ENCODE measurements around the gene NEU3.

The NEU3 gene

GRCh38 chr11:75024068-75024449 lies 35.3 kb downstream of the NEU3 start:
- DNase-seq (ENCODE audit: extremely low spot score), result no peak
- TF ChIP-seq FOXM1 (IDR thresholded peaks at IDR 0.05; ENCODE audit: borderline replicate concordance), result no peak
- no peak for TF ChIP-seq TARDBP (IDR thresholded peaks at IDR 0.05)
- no peak for TF ChIP-seq BHLHE40 (IDR thresholded peaks at IDR 0.05; ENCODE audit: borderline replicate concordance)
- no peak for TF ChIP-seq SP1 (IDR thresholded peaks at IDR 0.05)
- TF ChIP-seq SUZ12 (IDR thresholded peaks at IDR 0.05), result no peak
- TF ChIP-seq FOXA1 (IDR thresholded peaks at IDR 0.05), result no peak
- TF ChIP-seq PKNOX1 (IDR thresholded peaks at IDR 0.05), result no peak
- no peak for TF ChIP-seq LEF1 (IDR thresholded peaks at IDR 0.05; ENCODE audit: borderline replicate concordance)
- TF ChIP-seq ZNF384 (IDR thresholded peaks at IDR 0.05), result no peak
- no peak for TF ChIP-seq ELF4 (IDR thresholded peaks at IDR 0.05)
- TF ChIP-seq FOXK2 (IDR thresholded peaks at IDR 0.05), result no peak
- ChIA-PET CTCF (interaction anchor here (1.4 to 1.9 kb wide), 3 partner anchors 94 to 181 kb away, joined by 4 to 7 read pairs (median 5); no protein-coding TSS in a partner anchor), POLR2A (no interaction called here)

- ChIA-PET CTCF (interaction anchor here (0.7 kb wide), 1 partner anchor 216 kb away, joined by 3 read pairs; no protein-coding TSS in a partner anchor), POLR2A (interaction anchor here (0.8 kb wide), 1 partner anchor 11 kb away, joined by 3 read pairs; no protein-coding TSS in a partner anchor)
- TF ChIP-seq NFRKB (IDR thresholded peaks at IDR 0.05), result no peak
- TF ChIP-seq FOXK2 (IDR thresholded peaks at IDR 0.05), result no peak
- no peak for TF ChIP-seq PKNOX1 (IDR thresholded peaks at IDR 0.05)
- TF ChIP-seq HDGF (IDR thresholded peaks at IDR 0.05; ENCODE audit: borderline replicate concordance), result no peak
- TF ChIP-seq L3MBTL2 (conservative IDR thresholded peaks at IDR 0.05), result no peak
- no peak for TF ChIP-seq BHLHE40 (IDR thresholded peaks at IDR 0.05; ENCODE audit: borderline replicate concordance)
- no peak for TF ChIP-seq FOXM1 (IDR thresholded peaks at IDR 0.05; ENCODE audit: borderline replicate concordance)
- no peak for TF ChIP-seq TARDBP (IDR thresholded peaks at IDR 0.05)
- TF ChIP-seq LEF1 (IDR thresholded peaks at IDR 0.05; ENCODE audit: borderline replicate concordance), result no peak
- TF ChIP-seq ARNT (IDR thresholded peaks at IDR 0.05), result no peak
- TF ChIP-seq ZNF384 (IDR thresholded peaks at IDR 0.05), result no peak
- TF ChIP-seq SP1 (IDR thresholded peaks at IDR 0.05), result no peak
- no peak for TF ChIP-seq ELF4 (IDR thresholded peaks at IDR 0.05)
- no peak for TF ChIP-seq SUZ12 (IDR thresholded peaks at IDR 0.05)
- DNase-seq (ENCODE audit: extremely low spot score), result no peak
Measured at GRCh38 chr11:75024764-75025211, 36.1 kb downstream of the NEU3 start.

- ChIA-PET CTCF (no interaction called here), POLR2A (no interaction called here)
- DNase-seq (ENCODE audit: extremely low spot score), result no peak
- TF ChIP-seq SUZ12 (IDR thresholded peaks at IDR 0.05) (no peak), HDGF (IDR thresholded peaks at IDR 0.05; ENCODE audit: borderline replicate concordance) (no peak), CTBP1 (IDR thresholded peaks at IDR 0.05; ENCODE audit: borderline replicate concordance) (no peak), ZNF384 (IDR thresholded peaks at IDR 0.05) (no peak)
Measured at GRCh38 chr11:75025561-75025960, 36.8 kb downstream of the NEU3 start.

- ChIA-PET POLR2A (no interaction called here), CTCF (no interaction called here)
- DNase-seq (ENCODE audit: extremely low spot score), result no peak
- no peak for TF ChIP-seq FOXM1 (IDR thresholded peaks at IDR 0.05; ENCODE audit: borderline replicate concordance)
- TF ChIP-seq ARNT (IDR thresholded peaks at IDR 0.05), result no peak
- TF ChIP-seq SP1 (IDR thresholded peaks at IDR 0.05), result no peak
- no peak for TF ChIP-seq FOXK2 (IDR thresholded peaks at IDR 0.05)
- no peak for TF ChIP-seq TARDBP (IDR thresholded peaks at IDR 0.05)
- TF ChIP-seq NFRKB (IDR thresholded peaks at IDR 0.05), result no peak
Measured at GRCh38 chr11:75028321-75028720, 39.6 kb downstream of the NEU3 start.

- ChIA-PET POLR2A (no interaction called here), CTCF (no interaction called here)
- TF ChIP-seq L3MBTL2 (conservative IDR thresholded peaks at IDR 0.05), result no peak
- TF ChIP-seq HDGF (IDR thresholded peaks at IDR 0.05; ENCODE audit: borderline replicate concordance), result no peak
- TF ChIP-seq NFRKB (IDR thresholded peaks at IDR 0.05), result no peak
- no peak for TF ChIP-seq TARDBP (IDR thresholded peaks at IDR 0.05)
- no peak for TF ChIP-seq SUZ12 (IDR thresholded peaks at IDR 0.05)
- TF ChIP-seq ZNF384 (IDR thresholded peaks at IDR 0.05), result no peak
- TF ChIP-seq SP1 (IDR thresholded peaks at IDR 0.05), result no peak
- no peak for TF ChIP-seq ARNT (IDR thresholded peaks at IDR 0.05)
- no peak for TF ChIP-seq FOXA1 (IDR thresholded peaks at IDR 0.05)
- no peak for DNase-seq (ENCODE audit: extremely low spot score)
Measured at GRCh38 chr11:75028724-75029123, 40.0 kb downstream of the NEU3 start.

GRCh38 chr11:75029836-75030631 lies 41.3 kb downstream of the NEU3 start:
- CTCF ChIA-PET, result interaction anchor here (0.6 to 1.1 kb wide), 2 partner anchors 101 to 111 kb away, joined by 3 to 4 read pairs; no protein-coding TSS in a partner anchor
- DNase-seq (ENCODE audit: extremely low spot score), result no peak
- POLR2A ChIA-PET, result no interaction called here
- TF ChIP-seq BHLHE40 (IDR thresholded peaks at IDR 0.05; ENCODE audit: borderline replicate concordance) (no peak), SP1 (IDR thresholded peaks at IDR 0.05) (no peak), SUZ12 (IDR thresholded peaks at IDR 0.05) (no peak), ELF4 (IDR thresholded peaks at IDR 0.05) (no peak), PKNOX1 (IDR thresholded peaks at IDR 0.05) (no peak), ZNF384 (IDR thresholded peaks at IDR 0.05) (no peak), FOXM1 (IDR thresholded peaks at IDR 0.05; ENCODE audit: borderline replicate concordance) (no peak), FOXK2 (IDR thresholded peaks at IDR 0.05) (no peak), HDGF (IDR thresholded peaks at IDR 0.05; ENCODE audit: borderline replicate concordance) (no peak), CTBP1 (IDR thresholded peaks at IDR 0.05; ENCODE audit: borderline replicate concordance) (no peak), ARNT (IDR thresholded peaks at IDR 0.05) (no peak), LEF1 (IDR thresholded peaks at IDR 0.05; ENCODE audit: borderline replicate concordance) (no peak), NFRKB (IDR thresholded peaks at IDR 0.05) (no peak), FOXA1 (IDR thresholded peaks at IDR 0.05) (no peak), TARDBP (IDR thresholded peaks at IDR 0.05) (no peak)

Data from HEK293T (cell line).